Colonic mucosa (tissue), 4 donors: ENCODE measurements around the gene CYP4F2. TPM values are rescaled to one million over a fixed set of nuclear protein-coding genes. Genes with fewer than 3 reads are reported as not detected.

Experiments used
- DNase-seq: peaks from one replicate; pipeline ENCODE4 v3.0.0-alpha.2; 2020
- H3K27ac ChIP-seq: fragments of 200-600 bp; one replicate; pipeline ENCODE4 v1.8.0; 2021
- H3K27me3 ChIP-seq: fragments of 200-600 bp; one replicate; pipeline ENCODE4 v1.8.0; 2021
- H3K36me3 ChIP-seq: fragments of 200-600 bp; one replicate; pipeline ENCODE4 v1.8.0; 2021
- H3K4me1 ChIP-seq: fragments of 200-600 bp; one replicate; pipeline ENCODE4 v1.8.0; 2021; ENCODE audit warnings: mild to moderate bottlenecking
- H3K4me3 ChIP-seq: fragments of 200-600 bp; one replicate; pipeline ENCODE4 v1.8.0; 2021
- H3K9ac ChIP-seq, 2 donors: one replicate each; pipeline ENCODE4 v1.7.0; 2013; ENCODE audit warnings: control low read depth in 2 of 2, low read depth in 2 of 2, low read length in 2 of 2
- H3K9me3 ChIP-seq: fragments of 200-600 bp; one replicate; pipeline ENCODE4 v1.8.0; 2021
- CTCF ChIP-seq: fragments of 200-600 bp; IDR thresholded peaks from one replicate; pipeline ENCODE4 v1.8.0; 2022; ENCODE audit warnings: antibody characterized with exemption, mild to moderate bottlenecking
- intact Hi-C: fragments of 100-400 bp; cut with DNase I; formaldehyde crosslinking; loops from one replicate; pipeline ENCODE4 v1.14.1; 2022
- total RNA-seq, 2 donors: library from RNA; stranded (reverse); fragmentation: NEBNext Ultra II Directional in 1 of 2; extraction: Animal tissue kit (Norgen Biotek cat#: 25700) in 1 of 2; gene quantifications; one replicate each; pipeline ENCODE4 v1.2.1, GENCODE V29; 2021
- donor health status: healthy.
- donor health status: DM: no; HTN: no; CAD: no.
- donor health status: DM: no; HTN: no; CAD: no.

The CYP4F2 gene
- total RNA-seq, 2 donors from 2014 or later: 3.9 to 7.0 TPM

- Histone ChIP-seq H3K27me3 (no peaks in the 10 kb centered on the region), H3K27ac (no peak overlapping the region), H3K9ac (no peak overlapping the region), H3K4me1 (no peaks in the 10 kb centered on the region), H3K9me3 (no peaks in the 10 kb centered on the region), H3K4me3 (no peak overlapping the region), H3K36me3 (no peaks in the 10 kb centered on the region)
- intact Hi-C loops: no loop called here
- no peak for DNase-seq
- TF ChIP-seq CTCF: no peak
Observed at GRCh38 chr19:15871570-15871969, 26.3 kb downstream of the CYP4F2 start.

- no peaks in the 10 kb centered on the region for H3K4me1 ChIP-seq
- H3K4me3 ChIP-seq: no peak overlapping the region
- no peak for TF ChIP-seq CTCF
- intact Hi-C loops: loop anchor here (5.0 kb wide), 1 partner anchor 243 kb away; no protein-coding TSS in a partner anchor
- H3K9me3 ChIP-seq: no peaks in the 10 kb centered on the region
- H3K36me3 ChIP-seq: no peaks in the 10 kb centered on the region
- H3K9ac ChIP-seq: no peak overlapping the region
- H3K27ac ChIP-seq: no peak overlapping the region
- no peak for DNase-seq
- H3K27me3 ChIP-seq: no peaks in the 10 kb centered on the region
Observed at GRCh38 chr19:15869873-15870272, 28.0 kb downstream of the CYP4F2 start.

GRCh38 chr19:15869109-15869555 is 28.7 kb downstream of the CYP4F2 start:
- TF ChIP-seq CTCF: peak; percentile 50
- Histone ChIP-seq H3K4me1 (no peaks in the 10 kb centered on the region), H3K4me3 (no peak overlapping the region), H3K9me3 (no peaks in the 10 kb centered on the region), H3K36me3 (no peaks in the 10 kb centered on the region), H3K27me3 (no peaks in the 10 kb centered on the region), H3K27ac (no peak overlapping the region), H3K9ac (no peak overlapping the region)
- peak; percentile 42 for DNase-seq
- intact Hi-C loops: loop anchor here (5.0 kb wide), 1 partner anchor 242 kb away; no protein-coding TSS in a partner anchor

GRCh38 chr19:15866636-15867035 is 31.2 kb downstream of the CYP4F2 start:
- H3K4me3 ChIP-seq: no peak overlapping the region
- intact Hi-C loops: loop anchor here (5.0 kb wide), 1 partner anchor 239 kb away; no protein-coding TSS in a partner anchor
- H3K27me3 ChIP-seq: no peaks in the 10 kb centered on the region
- H3K9ac ChIP-seq: no peak overlapping the region
- TF ChIP-seq CTCF: no peak
- H3K4me1 ChIP-seq: no peaks in the 10 kb centered on the region
- DNase-seq: no peak
- no peak overlapping the region for H3K27ac ChIP-seq
- H3K36me3 ChIP-seq: no peaks in the 10 kb centered on the region
- no peaks in the 10 kb centered on the region for H3K9me3 ChIP-seq

GRCh38 chr19:15864824-15865223 is 33.0 kb downstream of the CYP4F2 start:
- intact Hi-C loops: loop anchor here (5.0 kb wide), 1 partner anchor 238 kb away; no protein-coding TSS in a partner anchor
- Histone ChIP-seq H3K36me3 (no peaks in the 10 kb centered on the region), H3K4me3 (no peak overlapping the region), H3K9ac (no peak overlapping the region), H3K27me3 (no peaks in the 10 kb centered on the region), H3K9me3 (no peaks in the 10 kb centered on the region), H3K4me1 (no peaks in the 10 kb centered on the region), H3K27ac (no peak overlapping the region)
- TF ChIP-seq CTCF: no peak
- DNase-seq: no peak
